ENCODE data around the gene CNOT4. TPM values are rescaled to one million over a fixed set of nuclear protein-coding genes. Genes with fewer than 3 reads are reported as not detected.

Gene CNOT4
- total RNA-seq, 3 donors from 2014 or later = 21.6 to 31.6 (median 22.2) TPM

GRCh38 chr7:135403302-135403701, 106.6 kb downstream of the CNOT4 start:
- Histone ChIP-seq H3K27me3 (no peaks in the 10 kb centered on the region), H3K4me3 (no peak overlapping the region), H3K4me1 (no peaks in the 10 kb centered on the region), H3K27ac (no peak overlapping the region), H3K9me3 (no peaks in the 10 kb centered on the region), H3K36me3 (no peaks in the 10 kb centered on the region)
- TF ChIP-seq POLR2AphosphoS5 (IDR thresholded peaks at IDR 0.05) (no peak), POLR2A (IDR thresholded peaks at IDR 0.05) (no peak), CTCF (IDR thresholded peaks at IDR 0.05) (no peak)
- intact Hi-C loops (cut with DNase I; ENCODE audit: low total_unique reads) = no loop called here
- DNase-seq (ENCODE audit: low spot score in 2 of 2) = no peak

GRCh38 chr7:135397689-135398088, 112.2 kb downstream of the CNOT4 start:
- Histone ChIP-seq H3K36me3 (no peaks in the 10 kb centered on the region), H3K4me1 (no peaks in the 10 kb centered on the region), H3K27ac (no peak overlapping the region), H3K9me3 (no peaks in the 10 kb centered on the region), H3K27me3 (no peaks in the 10 kb centered on the region), H3K4me3 (no peak overlapping the region)
- TF ChIP-seq CTCF (IDR thresholded peaks at IDR 0.05) = no peak
- TF ChIP-seq POLR2A (IDR thresholded peaks at IDR 0.05) = no peak
- no peak for TF ChIP-seq POLR2AphosphoS5 (IDR thresholded peaks at IDR 0.05)
- no peak for DNase-seq (ENCODE audit: low spot score in 2 of 2)
- intact Hi-C loops (cut with DNase I; ENCODE audit: low total_unique reads) = no loop called here

- Histone ChIP-seq H3K27me3 (no peaks in the 10 kb centered on the region), H3K9me3 (no peaks in the 10 kb centered on the region), H3K36me3 (no peaks in the 10 kb centered on the region), H3K27ac (no peak overlapping the region), H3K4me3 (no peak overlapping the region), H3K4me1 (no peaks in the 10 kb centered on the region)
- intact Hi-C loops (cut with DNase I; ENCODE audit: low total_unique reads) = no loop called here
- no peak for TF ChIP-seq POLR2A (IDR thresholded peaks at IDR 0.05)
- no peak for TF ChIP-seq CTCF (IDR thresholded peaks at IDR 0.05)
- TF ChIP-seq POLR2AphosphoS5 (IDR thresholded peaks at IDR 0.05) = no peak
- no peak for DNase-seq (ENCODE audit: low spot score in 2 of 2)
These were observed 117.2 kb downstream of the CNOT4 start for GRCh38 chr7:135392701-135393100.

GRCh38 chr7:135391514-135391913, 118.4 kb downstream of the CNOT4 start:
- no peak for DNase-seq (ENCODE audit: low spot score in 2 of 2)
- H3K4me3 ChIP-seq = no peak overlapping the region
- TF ChIP-seq CTCF (IDR thresholded peaks at IDR 0.05) (no peak), POLR2A (IDR thresholded peaks at IDR 0.05) (no peak), POLR2AphosphoS5 (IDR thresholded peaks at IDR 0.05) (no peak)
- H3K36me3 ChIP-seq = no peaks in the 10 kb centered on the region
- no peak overlapping the region for H3K27ac ChIP-seq
- intact Hi-C loops (cut with DNase I; ENCODE audit: low total_unique reads) = no loop called here
- H3K27me3 ChIP-seq = no peaks in the 10 kb centered on the region
- H3K9me3 ChIP-seq = no peaks in the 10 kb centered on the region
- H3K4me1 ChIP-seq = no peaks in the 10 kb centered on the region

GRCh38 chr7:135390829-135391228, 119.1 kb downstream of the CNOT4 start:
- no peaks in the 10 kb centered on the region for H3K4me1 ChIP-seq
- no peak for DNase-seq (ENCODE audit: low spot score in 2 of 2)
- H3K4me3 ChIP-seq = no peak overlapping the region
- no peaks in the 10 kb centered on the region for H3K9me3 ChIP-seq
- TF ChIP-seq POLR2A (IDR thresholded peaks at IDR 0.05) = no peak
- no peak for TF ChIP-seq CTCF (IDR thresholded peaks at IDR 0.05)
- TF ChIP-seq POLR2AphosphoS5 (IDR thresholded peaks at IDR 0.05) = no peak
- no peak overlapping the region for H3K27ac ChIP-seq
- intact Hi-C loops (cut with DNase I; ENCODE audit: low total_unique reads) = no loop called here
- no peaks in the 10 kb centered on the region for H3K36me3 ChIP-seq
- H3K27me3 ChIP-seq = no peaks in the 10 kb centered on the region

All from breast epithelium (tissue), 4 donors.